Islet of Langerhans (tissue), 1 donor: ENCODE measurements around the gene ZNF483.
"Not testable (repeated sequence)": the region's sequence is repeated elsewhere in the genome, so short reads cannot be mapped to it uniquely, and the experiment has no call there.

Experiments
- FAIRE-seq: peaks from one replicate; lab custom pipeline; 2011; peaks lifted over from hg19 to GRCh38; lab: Jason Lieb, UNC

ZNF483 gene

DNA sequence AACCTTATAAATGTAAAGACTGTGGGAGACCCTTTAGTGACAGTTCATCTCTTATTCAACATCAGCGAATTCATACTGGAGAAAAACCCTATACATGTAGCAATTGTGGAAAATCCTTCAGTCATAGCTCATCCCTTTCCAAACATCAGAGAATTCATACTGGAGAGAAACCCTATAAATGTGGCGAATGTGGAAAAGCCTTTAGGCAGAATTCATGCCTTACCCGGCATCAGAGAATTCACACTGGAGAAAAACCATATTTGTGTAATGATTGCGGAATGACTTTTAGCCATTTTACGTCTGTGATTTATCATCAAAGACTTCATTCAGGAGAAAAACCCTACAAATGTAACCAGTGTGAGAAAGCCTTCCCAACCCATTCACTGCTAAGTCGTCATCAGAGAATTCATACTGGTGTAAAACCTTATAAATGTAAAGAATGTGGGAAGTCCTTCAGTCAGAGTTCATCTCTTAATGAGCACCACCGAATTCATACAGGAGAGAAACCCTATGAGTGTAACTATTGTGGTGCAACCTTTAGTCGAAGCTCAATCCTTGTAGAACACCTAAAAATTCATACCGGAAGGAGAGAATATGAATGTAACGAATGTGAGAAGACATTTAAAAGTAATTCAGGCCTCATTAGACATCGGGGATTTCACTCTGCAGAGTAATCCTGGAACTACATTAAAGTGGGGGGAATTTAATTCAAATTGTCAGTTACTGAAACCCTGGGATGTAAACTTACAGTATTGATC is 17.7 kb downstream of the ZNF483 start:
- no peak for FAIRE-seq

DNA sequence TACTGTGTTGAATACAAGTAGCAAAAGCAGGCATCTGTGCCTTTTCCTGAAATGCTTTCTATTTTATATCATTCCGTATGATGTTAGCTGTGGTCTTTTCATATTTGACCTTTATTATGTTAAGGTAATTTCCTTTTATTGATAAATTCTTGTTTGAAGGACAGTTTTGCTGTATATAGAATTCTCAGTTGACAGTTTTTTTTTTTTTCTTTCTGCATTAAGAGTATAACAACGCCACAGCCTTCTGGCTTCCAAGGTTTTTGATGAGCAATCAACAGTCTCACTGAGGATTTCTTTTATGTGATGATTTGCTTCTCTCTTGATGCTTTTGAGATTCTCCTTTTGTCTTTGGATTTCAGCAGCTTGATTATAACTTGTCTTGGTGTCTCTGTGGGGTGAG is 23.6 kb downstream of the ZNF483 start:
- no peak for FAIRE-seq

DNA sequence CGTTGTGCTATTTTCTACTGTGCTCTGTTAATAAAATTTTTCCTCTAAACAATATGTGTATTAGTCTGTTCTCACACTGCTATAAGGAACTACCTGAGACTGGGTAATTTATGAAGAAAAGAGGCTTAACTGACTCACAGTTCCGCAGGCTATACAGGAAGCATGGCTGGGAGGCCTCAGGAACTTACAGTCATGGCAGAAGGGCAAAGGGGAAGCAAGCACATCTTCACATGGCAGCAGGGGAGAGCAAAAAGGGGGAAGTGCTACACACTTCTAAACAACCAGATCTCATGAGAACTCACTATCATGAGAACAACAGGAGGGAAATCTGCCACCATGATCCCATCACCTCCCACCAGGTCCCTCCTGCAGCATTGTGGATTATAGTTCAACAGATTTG is 30.4 kb downstream of the ZNF483 start:
- not testable (repeated sequence) for FAIRE-seq

DNA sequence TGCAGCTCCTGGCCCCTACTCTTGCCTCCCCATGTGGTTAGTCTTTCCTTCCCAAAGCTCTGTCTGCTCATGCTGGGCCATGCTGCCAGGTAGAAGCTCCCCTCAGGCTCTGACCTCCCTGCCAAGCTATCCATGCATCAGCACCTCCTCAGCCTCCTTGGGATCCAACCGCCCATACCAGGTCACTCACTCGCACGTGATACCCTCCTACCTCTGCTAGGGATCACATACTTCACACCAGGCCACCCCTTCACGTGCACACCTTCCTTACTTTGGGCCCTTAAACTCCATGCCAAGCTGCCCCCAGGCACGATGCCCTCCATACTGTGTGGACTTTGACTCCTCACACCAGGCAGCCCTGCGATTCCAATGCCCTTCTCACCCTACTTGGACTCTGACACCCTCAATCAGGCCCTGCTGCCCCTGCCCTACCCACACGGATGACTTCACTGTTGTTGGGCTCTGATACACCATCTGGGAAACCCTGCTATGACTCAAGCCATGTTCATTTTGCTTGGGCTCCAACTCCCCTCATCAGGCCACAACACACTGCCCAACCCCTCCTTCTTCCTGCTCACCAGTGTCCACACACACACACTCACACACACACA is 34.1 kb downstream of the ZNF483 start:
- no peak for FAIRE-seq

DNA sequence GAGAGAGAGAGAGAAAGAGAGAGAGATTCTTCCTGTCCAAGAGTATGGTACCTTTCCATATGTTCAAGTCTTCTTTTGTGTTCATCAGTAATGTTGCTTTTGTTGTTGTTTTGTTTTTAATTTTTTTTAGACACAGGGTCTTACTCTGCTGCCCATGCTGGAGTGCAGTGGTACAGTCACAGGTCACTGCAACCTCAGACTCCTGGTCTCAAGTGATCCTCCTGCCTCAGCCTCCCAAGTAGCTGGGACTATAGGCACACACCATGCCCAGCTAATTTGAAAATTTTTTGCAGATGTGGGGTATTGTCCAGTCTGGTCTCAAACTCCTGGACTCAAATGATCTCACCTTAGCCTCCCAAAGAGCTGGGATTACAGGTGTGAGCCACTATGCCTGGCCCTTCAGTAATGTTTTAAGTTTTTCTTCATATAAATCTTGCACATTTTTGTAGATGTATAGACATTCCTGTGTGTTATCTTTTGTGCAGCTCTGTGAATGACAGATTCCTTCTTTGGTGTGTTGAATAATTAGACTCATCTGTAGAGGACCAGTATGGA is 36.3 kb downstream of the ZNF483 start:
- no peak for FAIRE-seq

DNA sequence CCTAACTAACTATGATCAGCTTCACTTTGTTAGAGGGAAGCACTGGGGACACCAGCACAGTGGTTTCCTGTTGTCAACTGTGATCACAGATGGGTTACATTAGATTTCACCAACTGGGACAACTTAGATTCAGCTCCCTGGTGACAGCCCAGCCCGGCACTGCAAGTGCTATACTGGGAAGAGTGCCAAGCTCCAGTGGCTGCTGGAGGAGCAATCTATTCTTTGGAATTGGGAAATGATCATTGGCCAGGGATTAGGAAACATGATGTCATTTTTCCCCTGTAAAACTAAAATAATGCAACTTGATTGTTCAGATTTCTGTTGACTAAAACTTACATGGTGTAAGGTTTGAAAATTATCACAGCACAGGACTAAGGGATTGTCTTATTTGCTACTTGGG is 41.3 kb downstream of the ZNF483 start:
- FAIRE-seq: no peak

DNA sequence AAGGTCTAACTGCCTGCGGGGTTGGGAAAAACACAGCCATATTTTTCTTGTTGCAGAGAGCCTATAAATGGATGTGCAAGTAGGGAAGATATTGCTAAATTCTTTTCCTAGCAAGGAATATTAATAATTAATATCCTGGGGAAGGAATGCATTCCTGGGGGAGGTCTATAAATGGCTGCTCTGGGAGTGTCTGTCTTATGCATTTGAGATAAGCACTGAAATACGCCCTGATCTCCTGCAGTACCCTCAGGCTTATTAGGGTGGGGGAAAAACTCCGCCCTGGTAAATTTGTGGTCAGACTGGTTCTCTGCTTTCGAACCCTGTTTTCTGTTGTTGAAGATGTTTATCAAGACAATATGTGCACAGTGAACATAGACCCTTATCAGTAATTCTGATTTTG is 43.1 kb downstream of the ZNF483 start:
- FAIRE-seq: not testable (repeated sequence)

DNA sequence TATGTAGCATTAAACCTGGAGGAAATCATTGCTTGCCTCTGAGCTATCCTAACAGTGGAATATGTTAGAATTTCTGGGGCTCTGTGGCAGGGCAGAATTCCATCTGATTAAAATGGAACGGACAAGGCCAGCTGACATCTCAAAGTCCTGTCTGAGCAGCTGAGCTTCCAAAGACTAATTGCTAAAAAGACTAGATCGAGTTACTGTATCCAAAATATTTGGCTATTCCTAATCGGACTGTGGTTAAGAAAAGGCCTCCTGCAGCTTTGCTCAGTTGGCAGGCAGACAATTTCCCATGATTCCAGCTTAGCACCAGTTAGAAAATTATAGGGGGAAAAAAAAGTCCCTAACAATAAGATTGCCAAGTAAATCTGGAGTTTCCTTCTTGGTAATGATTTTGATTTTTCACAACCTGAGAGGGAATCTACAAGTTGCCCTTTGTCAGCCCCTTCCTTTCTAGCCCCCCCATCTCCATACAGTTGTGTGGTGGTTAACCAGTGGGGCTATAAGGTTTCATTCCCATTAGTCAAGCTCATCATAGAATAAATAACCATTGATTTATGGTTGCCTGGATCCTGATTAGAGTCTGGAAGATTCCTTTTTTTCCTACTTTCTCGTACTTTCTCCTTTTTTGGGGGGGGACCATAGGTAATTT is 48.1 kb downstream of the ZNF483 start:
- no peak for FAIRE-seq

DNA sequence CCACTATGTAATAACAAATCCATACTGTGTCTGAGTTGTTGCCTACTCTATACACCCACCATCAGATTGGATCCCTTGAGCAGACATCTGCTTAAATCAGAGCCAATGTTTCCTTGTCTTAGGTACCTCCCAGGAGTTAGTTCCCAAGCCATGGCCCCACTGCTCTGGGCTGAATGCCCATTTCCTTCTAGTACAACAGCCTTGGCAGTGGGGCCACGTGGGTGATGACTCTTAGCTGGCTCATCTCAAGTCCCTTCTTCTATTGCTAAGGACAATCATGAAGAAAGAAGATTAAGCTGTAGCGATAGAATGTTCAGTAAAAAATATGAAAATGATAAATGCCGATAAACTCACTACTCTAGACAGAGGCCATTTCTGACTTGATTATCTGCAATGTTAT is 57.9 kb downstream of the ZNF483 start:
- FAIRE-seq: no peak

DNA sequence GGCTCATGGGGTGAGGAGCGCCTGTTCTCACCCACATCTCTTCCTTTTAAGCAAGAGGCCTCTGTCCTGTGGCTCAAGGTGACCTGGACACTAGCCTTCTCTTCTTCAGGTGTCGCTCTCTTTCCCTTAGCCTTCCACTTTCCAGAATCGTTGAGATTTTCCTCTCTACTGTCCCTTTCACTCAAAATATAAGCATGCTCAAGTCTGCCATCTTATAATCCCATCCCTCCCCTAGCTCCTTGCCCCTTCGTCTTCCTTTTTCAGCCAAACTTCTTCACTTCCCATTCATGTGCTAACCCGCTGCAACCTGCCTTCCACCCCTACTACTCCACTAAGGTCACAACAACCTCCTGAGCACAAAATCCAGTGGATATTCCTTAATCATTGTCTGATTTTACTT is 61.4 kb downstream of the ZNF483 start:
- no peak for FAIRE-seq

DNA sequence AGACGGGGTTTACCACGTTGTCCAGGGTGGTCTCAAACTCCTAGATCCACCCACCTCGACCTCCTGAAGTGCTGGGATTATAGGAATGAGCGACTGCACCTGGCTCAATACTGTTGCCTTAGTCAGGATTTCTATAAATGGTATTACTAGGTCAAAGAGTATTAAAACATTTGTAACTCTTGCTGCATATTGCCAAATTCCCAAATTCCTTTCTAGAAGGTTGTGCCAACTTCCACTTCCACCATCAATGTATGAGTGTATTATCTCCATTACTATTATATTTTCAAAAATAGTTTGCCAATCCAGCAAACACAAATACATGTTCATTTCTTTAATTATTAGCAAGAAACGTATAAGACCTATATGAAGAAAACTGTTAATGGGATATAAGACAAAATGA is 63.9 kb downstream of the ZNF483 start:
- FAIRE-seq: no peak

DNA sequence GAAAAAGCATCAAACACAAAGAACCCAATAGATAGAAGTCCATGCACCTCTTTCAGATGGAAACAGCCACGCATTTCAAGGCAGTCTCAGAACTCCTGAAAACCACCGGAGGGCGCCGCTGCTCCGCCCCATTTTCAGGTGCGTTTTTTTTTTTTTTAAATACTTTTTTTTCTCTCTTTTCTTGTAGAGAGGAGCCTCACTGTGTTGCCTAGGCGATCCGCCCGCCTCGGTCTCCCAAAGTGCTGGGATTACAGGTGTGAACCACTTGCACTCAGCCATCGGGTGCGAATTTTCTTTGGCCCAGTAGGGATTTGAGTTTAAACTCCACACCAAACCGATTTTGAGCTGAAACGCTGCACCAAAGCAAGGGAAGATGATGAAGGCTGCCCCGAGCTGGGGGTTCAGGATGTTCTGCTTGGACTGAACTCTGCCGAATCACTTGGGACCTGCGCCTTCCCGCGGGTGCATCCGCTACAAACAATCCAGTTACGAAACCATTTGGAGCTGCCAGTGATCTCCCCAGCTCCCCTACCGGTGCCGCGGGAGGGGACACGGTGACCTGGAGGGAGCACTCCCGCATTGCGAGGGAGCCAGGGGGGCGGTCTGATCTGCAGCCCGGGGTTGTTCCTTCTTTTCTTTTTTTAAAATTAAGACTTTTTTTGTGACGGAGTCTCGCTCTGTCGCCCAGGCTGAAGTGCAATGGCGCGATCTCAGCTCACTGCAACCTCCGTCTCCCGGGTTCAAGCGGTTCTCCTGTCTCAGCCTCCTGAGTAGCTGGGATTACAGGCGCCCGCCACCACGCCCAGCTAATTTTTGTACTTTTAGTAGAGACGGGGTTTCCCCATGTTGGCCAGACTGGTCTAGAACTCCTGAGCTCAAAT is 73.1 kb downstream of the ZNF483 start:
- FAIRE-seq: no peak

DNA sequence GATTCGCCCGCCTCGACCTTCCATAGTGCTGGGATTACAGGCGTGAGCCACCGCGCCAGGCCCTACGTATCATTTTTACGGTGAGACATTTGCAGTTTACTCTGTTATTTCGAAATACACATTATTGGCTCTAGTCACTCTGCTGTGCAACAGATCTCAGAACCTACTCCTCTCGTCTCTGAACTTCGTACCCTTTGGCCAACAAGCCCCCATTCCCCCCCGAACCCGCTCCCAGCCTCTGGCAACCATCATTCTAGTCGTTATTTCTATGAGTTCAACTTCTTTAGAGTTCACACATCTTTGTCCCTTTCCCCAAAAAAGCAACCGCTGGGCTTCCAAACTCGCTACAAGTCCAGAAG is 73.7 kb downstream of the ZNF483 start:
- no peak for FAIRE-seq

DNA sequence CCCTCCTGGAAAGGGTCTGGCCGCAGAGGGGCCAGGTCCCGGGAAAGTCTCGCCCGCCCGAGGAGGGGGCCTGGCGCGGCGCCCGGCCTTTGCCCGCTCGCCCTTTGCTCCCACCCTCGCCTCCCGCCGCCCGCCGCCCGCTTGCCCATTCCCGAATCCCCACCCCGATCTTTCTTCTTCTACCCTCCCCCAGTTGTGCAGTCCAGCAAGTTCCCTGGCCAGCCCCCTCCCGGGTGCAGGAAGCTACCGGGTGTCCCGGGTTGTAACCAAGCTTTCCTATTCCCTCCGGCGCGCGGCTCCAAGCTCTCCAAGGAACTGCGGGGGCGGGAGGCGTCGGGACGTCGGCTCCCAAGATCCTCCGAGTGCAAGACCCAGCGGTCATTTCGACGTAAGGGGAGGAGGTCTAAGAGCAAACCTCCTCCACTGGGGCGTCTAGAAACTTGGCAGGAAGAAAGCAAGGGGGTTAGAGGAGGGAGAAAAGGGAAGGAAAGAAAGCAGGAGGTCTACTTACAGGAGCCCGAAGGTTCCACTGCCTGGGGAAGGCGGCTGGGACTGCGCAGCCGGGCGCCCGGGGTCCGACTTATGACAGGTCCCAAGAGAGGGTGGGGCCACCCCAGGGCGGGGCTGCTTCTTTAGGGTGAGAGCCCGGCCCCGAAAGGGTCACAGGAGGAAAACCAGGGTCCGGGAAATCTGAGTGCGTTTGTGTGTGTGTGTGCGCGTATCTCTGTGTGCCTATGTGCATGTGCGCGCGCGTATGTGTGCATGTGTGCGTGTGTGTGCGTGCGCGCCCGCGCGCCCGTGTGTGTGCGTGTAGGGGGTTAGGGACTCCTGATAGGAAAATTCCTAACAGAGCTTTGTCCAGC is 74.3 kb downstream of the ZNF483 start, which contains the start of gene PTGR1:
Gene PTGR1, minus strand, starts transcription at position 556 of the 863 bp plus-strand sequence. CDS start 2,225 bp downstream, outside the sequence.
- FAIRE-seq: no peak

DNA sequence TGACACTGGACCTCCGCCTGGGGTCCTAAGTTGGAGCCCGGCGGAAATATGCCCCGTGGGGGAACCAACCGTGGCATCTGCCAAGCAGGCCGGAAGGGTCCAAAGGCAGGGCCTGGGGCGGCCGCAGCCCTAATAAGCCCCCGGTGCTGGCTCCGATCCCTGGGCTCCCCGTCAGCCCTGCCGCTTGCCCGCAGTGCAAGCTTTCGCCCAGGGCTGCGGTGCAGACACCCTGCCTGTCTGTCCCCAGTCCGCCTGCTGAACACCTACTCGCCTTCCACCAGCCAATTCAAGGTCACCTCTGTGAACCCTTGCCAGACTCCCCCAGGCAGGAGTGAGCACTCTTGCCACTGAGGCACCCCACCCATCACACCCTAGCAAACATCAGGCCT is 75.0 kb downstream of the ZNF483 start:
- no peak for FAIRE-seq

DNA sequence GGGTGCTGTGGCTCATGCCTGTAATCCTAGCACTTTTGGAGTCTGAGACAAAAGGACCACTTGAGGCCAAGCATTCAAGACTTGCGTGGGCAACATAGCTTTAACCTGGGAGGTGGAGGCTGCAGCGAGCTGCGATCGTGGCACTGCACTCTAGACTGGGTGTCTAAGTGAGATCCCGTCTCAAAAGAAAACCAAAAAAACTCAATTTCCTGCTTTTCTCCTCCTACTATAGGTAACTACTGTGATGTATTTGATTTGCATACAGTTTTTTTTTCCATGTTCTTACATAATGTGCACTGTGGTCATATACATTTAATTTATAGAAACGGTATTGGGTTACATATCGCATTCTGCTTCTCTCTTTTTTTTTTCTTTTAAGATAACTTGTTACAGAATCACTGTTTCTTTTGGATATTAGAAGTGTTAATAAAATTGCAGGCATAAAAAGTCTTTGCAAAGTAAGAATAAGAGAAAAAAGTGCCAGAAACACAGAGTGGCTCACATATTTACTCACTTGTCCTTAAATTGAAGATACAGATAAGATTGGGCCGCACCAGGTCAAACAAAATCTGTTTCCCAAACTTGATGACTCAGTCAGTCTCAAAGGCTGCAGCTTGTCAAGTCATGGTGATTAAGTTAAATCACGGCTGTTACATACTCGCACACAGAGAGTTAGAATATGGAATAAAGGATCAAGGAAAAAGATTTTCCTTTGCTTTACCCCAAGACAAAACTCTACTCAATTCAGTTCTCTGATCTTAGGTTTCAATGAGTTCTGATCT is 76.4 kb downstream of the ZNF483 start:
- FAIRE-seq: no peak

DNA sequence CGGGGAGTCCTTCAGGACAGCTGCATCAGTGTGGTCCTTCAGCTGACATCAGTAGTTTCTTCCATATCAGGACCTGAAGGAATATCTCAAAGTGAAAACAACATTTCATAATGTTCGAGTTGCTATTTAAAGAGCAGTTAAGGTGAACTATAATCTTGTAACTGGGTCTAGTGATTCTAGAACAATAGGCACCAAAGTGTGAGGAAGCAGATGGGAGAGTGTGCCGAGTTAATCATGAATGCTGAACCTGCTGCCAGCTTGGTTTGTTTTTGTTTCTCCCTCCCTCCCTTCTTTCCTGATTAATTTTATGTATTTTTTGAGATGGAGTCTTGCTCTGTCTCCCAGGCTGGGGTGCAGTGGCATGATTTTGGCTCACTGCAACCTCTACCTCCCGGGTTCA is 78.1 kb downstream of the ZNF483 start:
- no peak for FAIRE-seq

DNA sequence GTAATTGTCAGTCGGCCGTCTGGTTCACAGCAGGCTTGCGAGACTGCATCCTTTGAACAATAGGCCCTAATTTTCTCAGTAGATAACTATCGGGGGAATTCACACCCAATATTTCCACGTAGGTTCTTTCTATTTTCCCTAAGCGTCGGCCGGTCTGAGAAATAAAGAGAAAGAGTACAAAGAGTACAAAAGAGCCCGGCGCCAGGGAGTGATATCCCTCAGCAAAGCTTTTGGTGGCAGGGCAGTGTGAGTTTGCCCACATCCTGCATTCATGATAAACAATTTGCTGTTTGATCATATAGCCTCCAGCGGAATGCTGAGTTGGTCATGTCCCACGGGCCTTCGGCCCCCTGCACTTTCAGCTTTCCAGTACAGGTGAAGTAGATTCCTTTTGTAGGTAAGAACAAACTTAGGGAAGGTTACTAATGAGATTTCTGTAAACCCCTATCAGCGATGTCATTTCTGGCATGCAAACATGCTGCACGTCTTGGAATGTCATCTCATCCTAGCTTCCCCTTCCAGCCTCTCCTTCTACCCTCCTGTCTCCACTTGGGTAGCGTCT is 79.2 kb downstream of the ZNF483 start:
- no peak for FAIRE-seq

DNA sequence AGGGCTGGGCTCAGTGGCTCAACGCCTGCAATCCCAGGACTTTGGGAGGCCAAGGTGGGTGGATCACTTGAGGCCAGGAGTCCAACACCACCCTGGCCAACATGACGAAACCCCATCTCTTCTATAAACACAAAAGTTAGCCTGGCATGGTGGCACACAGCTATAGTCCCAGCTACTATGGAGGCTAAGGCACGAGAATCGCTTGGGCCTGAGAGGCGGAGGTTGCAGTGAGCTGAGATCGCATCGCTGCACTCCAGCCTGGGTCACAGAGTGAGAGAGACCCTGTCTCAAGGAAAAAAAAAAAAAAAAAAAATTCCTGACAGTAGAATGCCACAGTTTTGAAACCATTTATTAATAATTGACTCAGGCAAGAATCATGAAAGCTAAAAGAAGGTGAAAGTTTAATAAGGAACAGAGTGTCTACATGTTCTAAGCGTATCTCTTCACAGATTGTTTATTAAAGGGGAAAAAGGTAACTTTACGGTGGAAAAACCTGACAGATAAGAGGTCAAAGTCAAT is 80.1 kb downstream of the ZNF483 start:
- no peak for FAIRE-seq

DNA sequence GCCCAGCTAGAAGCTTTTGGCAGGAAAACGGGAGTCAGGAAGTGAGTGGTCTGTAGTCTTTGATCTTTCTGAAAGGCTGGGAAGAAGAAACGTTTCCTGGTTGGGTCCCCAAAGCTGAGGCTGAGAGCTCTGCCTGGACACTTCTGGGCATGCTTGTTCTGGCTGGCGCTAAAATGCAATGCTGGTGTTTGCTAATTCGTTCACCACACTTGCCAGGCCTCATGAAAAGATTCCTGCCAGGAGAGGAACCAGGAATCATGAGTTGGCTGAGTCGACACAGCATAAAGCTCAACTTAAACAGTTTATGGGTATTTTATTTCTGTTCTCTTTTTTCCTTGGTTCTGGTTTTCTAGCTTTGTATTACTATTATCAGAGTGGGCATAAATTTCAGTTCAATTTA is 85.2 kb downstream of the ZNF483 start:
- no peak for FAIRE-seq
